Endothelial cell of umbilical vein (primary cell): Measurements from ENCODE around the gene KCNQ5. TPM values are rescaled to one million over a fixed set of nuclear protein-coding genes. Genes with fewer than 3 reads are reported as not detected.

Source experiments
- BruUV-seq: library from RNA; stranded (reverse); fragments of 400-500 nt; replicated peaks from 2 replicates; lab custom pipeline; 2021; lab: Mats Ljungman, UMichigan
- CTCF ChIA-PET: fragments of 300-600, 350-600 bp; sonication (Branson Sonifier 250); formaldehyde crosslinking; loops from one replicate; lab custom pipeline; 2021; ENCODE audit warnings: antibody characterized with exemption, inconsistent platforms; lab: Charles Lee
- POLR2A ChIA-PET: fragments of 300-600, 350-600 bp; sonication (Branson Sonifier 250); formaldehyde crosslinking; loops from one replicate; lab custom pipeline; 2021; ENCODE audit warnings: antibody characterized with exemption, inconsistent platforms; lab: Charles Lee
- DNase-seq: peaks from one replicate; pipeline ENCODE4 v3.0.0-alpha.2; 2011; ENCODE audit warnings: low read depth, low spot score
- FAIRE-seq: peaks from 2 replicates; lab custom pipeline; 2011; peaks lifted over from hg19 to GRCh38; lab: Jason Lieb, UNC
- H2AFZ ChIP-seq: 2 replicates; pipeline ENCODE4 v1.6.0; 2012; ENCODE audit warnings: low read depth, low read length, control low read depth, inconsistent platforms
- H3K27ac ChIP-seq: 2 replicates; pipeline ENCODE4 v1.5.1; 2011; ENCODE audit warnings: low read depth, mild to moderate bottlenecking, control low read depth, low read length, moderate library complexity; ENCODE audit not compliant: insufficient read depth
- H3K27me3 ChIP-seq, 2 experiments: 2 replicates each; pipeline versions ENCODE4 v1.6.0 to v1.6.1; 2011; ENCODE audit warnings: low read length in 2 of 2, mixed read lengths in 1 of 2; ENCODE audit not compliant: control insufficient read depth in 2 of 2, insufficient read depth in 2 of 2
- H3K36me3 ChIP-seq, 2 experiments: 2 replicates in 1 of 2; 3 replicates in 1 of 2; pipeline ENCODE4 v1.5.1; 2011; ENCODE audit warnings: low read length in 2 of 2, mild to moderate bottlenecking in 1 of 2, moderate library complexity in 1 of 2; ENCODE audit not compliant: control insufficient read depth in 2 of 2, insufficient read depth in 2 of 2; ENCODE audit errors: extremely low read depth in 1 of 2
- H3K4me1 ChIP-seq: 3 replicates; pipeline ENCODE4 v1.5.1; 2011; ENCODE audit warnings: mild to moderate bottlenecking, low read length; ENCODE audit not compliant: control insufficient read depth, insufficient read depth; ENCODE audit errors: extremely low read depth
- H3K4me2 ChIP-seq: 2 replicates; pipeline ENCODE4 v1.6.1; 2011; ENCODE audit warnings: low read length, control low read depth, mixed read lengths; ENCODE audit not compliant: insufficient read depth
- H3K4me3 ChIP-seq, 3 experiments: fragments of 200-600 bp in 1 of 3; sonication (generic), shearing (Covaris generic) in 1 of 3; replicated peaks in 1 of 3; 2 replicates each; pipeline ENCODE4 v1.5.1; 2011 to 2016; ENCODE audit warnings: control low read depth in 3 of 3, low read length in 3 of 3, mild to moderate bottlenecking in 2 of 3, inconsistent platforms in 1 of 3, low read depth in 1 of 3, moderate library complexity in 1 of 3; ENCODE audit not compliant: insufficient read depth in 1 of 3
- H3K79me2 ChIP-seq: 2 replicates; pipeline ENCODE4 v1.6.0; 2012; ENCODE audit warnings: low read length, inconsistent platforms; ENCODE audit not compliant: control insufficient read depth, insufficient read depth
- H3K9ac ChIP-seq: replicated peaks from 2 replicates; pipeline ENCODE3; 2011; ENCODE audit warnings: low read length, control low read depth; ENCODE audit not compliant: insufficient read depth; ENCODE audit errors: extremely low read depth
- H3K9me1 ChIP-seq: replicated peaks from 3 replicates; pipeline ENCODE4 v1.6.0; 2011; ENCODE audit warnings: mild to moderate bottlenecking, low read length; ENCODE audit not compliant: control insufficient read depth, insufficient read depth; ENCODE audit errors: extremely low read depth
- H3K9me3 ChIP-seq: replicated peaks from 2 replicates; pipeline ENCODE4 v1.5.1; 2012; ENCODE audit warnings: low read length, inconsistent platforms; ENCODE audit not compliant: control insufficient read depth, insufficient read depth
- H4K20me1 ChIP-seq: replicated peaks from 2 replicates; pipeline ENCODE3; 2011; ENCODE audit warnings: mild to moderate bottlenecking, low read length; ENCODE audit not compliant: control insufficient read depth, insufficient read depth; ENCODE audit errors: extremely low read depth
- CTCF ChIP-seq, 2 donors: IDR thresholded peaks; 1 replicate in 1 of 2; 2 replicates in 1 of 2; pipeline ENCODE4 v1.5.1; 2011; ENCODE audit warnings: low read length in 2 of 2, mild to moderate bottlenecking in 2 of 2, moderate library complexity in 2 of 2, control low read depth in 1 of 2, inconsistent platforms in 1 of 2, low read depth in 1 of 2; ENCODE audit not compliant: insufficient read depth in 1 of 2; ENCODE audit errors: extremely low read depth in 1 of 2
- EZH2 ChIP-seq: IDR thresholded peaks from 2 replicates; pipeline ENCODE4 v1.6.1; 2012; ENCODE audit warnings: borderline replicate concordance, low read depth, mild to moderate bottlenecking, moderate library complexity, low read length, inconsistent platforms; ENCODE audit not compliant: severe bottlenecking
- FOS ChIP-seq: IDR thresholded peaks from 2 replicates; pipeline ENCODE4 v1.6.1; 2011; ENCODE audit warnings: mild to moderate bottlenecking, low read length, moderate library complexity, borderline replicate concordance; ENCODE audit not compliant: insufficient read depth
- GATA2 ChIP-seq: IDR thresholded peaks from 2 replicates; pipeline ENCODE4 v1.7.0; 2011; ENCODE audit warnings: low read depth, mild to moderate bottlenecking, moderate library complexity, mixed read lengths, low read length; ENCODE audit not compliant: insufficient read length, insufficient read depth
- JUN ChIP-seq: IDR thresholded peaks from 2 replicates; pipeline ENCODE4 v1.6.1; 2011; ENCODE audit warnings: borderline replicate concordance, low read depth; ENCODE audit not compliant: insufficient read length, insufficient read depth
- MAX ChIP-seq: IDR thresholded peaks from 2 replicates; pipeline ENCODE4 v1.6.1; 2011; ENCODE audit not compliant: insufficient read depth, insufficient read length
- MYC ChIP-seq: IDR thresholded peaks from one replicate; pipeline ENCODE4 v1.6.1; 2011; ENCODE audit warnings: mild to moderate bottlenecking, low read depth, low read length
- POLR2A ChIP-seq: IDR thresholded peaks from 2 replicates; pipeline ENCODE4 v1.6.1; 2012; ENCODE audit warnings: low read depth, mild to moderate bottlenecking, control low read depth, low read length
- POLR2AphosphoS5 ChIP-seq: IDR thresholded peaks from 2 replicates; pipeline ENCODE4 v1.6.1; 2012; ENCODE audit warnings: low read depth, mild to moderate bottlenecking, control low read depth, low read length, moderate library complexity; ENCODE audit not compliant: insufficient read depth
- dilution Hi-C: fragments of 300-500 bp; cut with MboI; formaldehyde crosslinking; loops from one replicate; pipeline ENCODE4 v1.15.0; 2019; ENCODE audit warnings: low sequenced_read_pairs; ENCODE audit not compliant: extremely low pct_ligation_motif_present
- intact Hi-C: fragments of 100-400 bp; cut with micrococcal nuclease; formaldehyde crosslinking; loops from one replicate; pipeline ENCODE4 v1.10.0; 2022
- polyA plus RNA-seq, 4 experiments: library from polyadenylated mRNA; depleted of rRNA in 3 of 4; stranded (reverse) in 3 of 4; unstranded in 1 of 4; fragments of >200 nt; gene quantifications; 2 replicates each; pipeline versions ENCODE4 v1.2.1 to v1.2.3, GENCODE V29; 2011 to 2012; ENCODE audit warnings: missing spikeins in 1 of 4
- total RNA-seq: library from RNA; stranded (reverse); gene quantifications from 2 replicates; pipeline ENCODE4 v1.2.3, GENCODE V29; 2021

KCNQ5 gene
- total and polyA plus RNA-seq, 2 donors (not counting 3 experiments of a cell fraction or from before 2014, with no cell fraction given): 0.22 TPM; not detected in 1

GRCh38 chr6:72816022-72816421 is 194.2 kb downstream of the KCNQ5 start:
- Histone ChIP-seq H2AFZ (no peak overlapping the region), H3K79me2 (no peaks in the 10 kb centered on the region), H3K27ac (no peak overlapping the region), H3K4me2 (no peak overlapping the region), H3K9me3 (no peaks in the 10 kb centered on the region), H3K9ac (no peak overlapping the region), H3K4me3 (no peak overlapping the region), H3K9me1 (no peaks in the 10 kb centered on the region), H3K36me3 (no peaks in the 10 kb centered on the region), H3K4me1 (no peaks in the 10 kb centered on the region), H4K20me1 (no peaks in the 10 kb centered on the region), H3K27me3 (no peaks in the 10 kb centered on the region)
- dilution Hi-C loops (no loop called here), intact Hi-C loops (no loop called here)
- TF ChIP-seq JUN: no peak
- TF ChIP-seq EZH2: no peak
- no peak for TF ChIP-seq MYC
- TF ChIP-seq POLR2A: no peak
- TF ChIP-seq CTCF (IDR thresholded peaks at IDR 0.05; ENCODE audit: extremely low read depth in 1 of 2, insufficient read depth in 1 of 2, low read depth in 1 of 2, low read length in 2 of 2): no peak
- TF ChIP-seq GATA2: no peak
- no peak for TF ChIP-seq MAX
- TF ChIP-seq POLR2AphosphoS5: no peak
- TF ChIP-seq FOS: no peak
- no peak for DNase-seq
- POLR2A ChIA-PET: no interaction called here
- no peak for FAIRE-seq
- CTCF ChIA-PET: no interaction called here
- BruUV-seq: no TSS peak
